GM12873 (cell line): ENCODE results near the gene KSR2.

Experiments
- CTCF ChIP-seq: IDR thresholded peaks from 2 replicates; pipeline ENCODE4 v1.5.1; 2012; ENCODE audit warnings: low read depth, mild to moderate bottlenecking, moderate library complexity, low read length, control low read depth; ENCODE audit not compliant: insufficient read depth; ENCODE audit errors: missing control alignments

The KSR2 gene

GRCh38 chr12:117876436-117876816, 92.4 kb downstream of the KSR2 start:
- TF ChIP-seq CTCF: no peak

- TF ChIP-seq CTCF: no peak
Measured at GRCh38 chr12:117875744-117876435, 92.9 kb downstream of the KSR2 start.

GRCh38 chr12:117874842-117875434, 93.9 kb downstream of the KSR2 start:
- peak; percentile 82 for TF ChIP-seq CTCF

GRCh38 chr12:117872546-117873169, 96.1 kb downstream of the KSR2 start:
- no peak for TF ChIP-seq CTCF

GRCh38 chr12:117869551-117869950, 99.2 kb downstream of the KSR2 start:
- no peak for TF ChIP-seq CTCF

GRCh38 chr12:117867348-117867747, 101.4 kb downstream of the KSR2 start:
- no peak for TF ChIP-seq CTCF

GRCh38 chr12:117865505-117865904, 103.3 kb downstream of the KSR2 start:
- no peak for TF ChIP-seq CTCF
